Mammary epithelial cell (primary cell): Measurements from ENCODE around the gene PCBP1.

Source experiments
- EZH2 ChIP-seq: IDR thresholded peaks from 2 replicates; pipeline ENCODE4 v1.6.1; 2012; ENCODE audit warnings: low read length, inconsistent platforms, borderline replicate concordance
- TF ChIP-seq, protein P1 (sequence below), 2 donors: IDR thresholded peaks in 1 of 2; conservative IDR thresholded peaks in 1 of 2; 2 replicates each; pipeline ENCODE4 v1.5.1; 2011 to 2012; ENCODE audit warnings: inconsistent platforms in 2 of 2, low read length in 2 of 2, mild to moderate bottlenecking in 2 of 2, control low read depth in 1 of 2, low read depth in 1 of 2; ENCODE audit not compliant: insufficient read depth in 1 of 2; ENCODE audit errors: extremely low read depth in 1 of 2

DNA sequence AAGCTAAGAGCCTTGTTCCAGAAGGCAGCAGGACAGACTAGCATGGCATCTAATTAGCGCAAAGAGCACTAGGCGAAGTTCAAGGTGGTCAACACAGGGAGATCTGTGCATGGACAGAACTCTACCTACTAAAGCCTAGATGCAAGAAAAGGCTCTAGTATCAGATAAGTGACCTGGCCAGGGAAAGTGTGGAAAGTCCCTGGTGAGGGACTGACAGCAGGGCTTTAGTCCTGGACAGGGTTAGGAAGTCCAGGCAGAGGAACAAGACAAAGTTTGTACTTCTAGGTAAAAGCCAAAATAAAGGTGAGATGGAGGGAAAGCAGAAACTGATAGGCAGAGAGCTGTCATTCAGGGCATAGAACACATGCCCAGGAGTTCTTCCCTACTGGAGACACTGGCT, 45.0 kb upstream of the PCBP1 start:
- TF ChIP-seq, protein P1, sequence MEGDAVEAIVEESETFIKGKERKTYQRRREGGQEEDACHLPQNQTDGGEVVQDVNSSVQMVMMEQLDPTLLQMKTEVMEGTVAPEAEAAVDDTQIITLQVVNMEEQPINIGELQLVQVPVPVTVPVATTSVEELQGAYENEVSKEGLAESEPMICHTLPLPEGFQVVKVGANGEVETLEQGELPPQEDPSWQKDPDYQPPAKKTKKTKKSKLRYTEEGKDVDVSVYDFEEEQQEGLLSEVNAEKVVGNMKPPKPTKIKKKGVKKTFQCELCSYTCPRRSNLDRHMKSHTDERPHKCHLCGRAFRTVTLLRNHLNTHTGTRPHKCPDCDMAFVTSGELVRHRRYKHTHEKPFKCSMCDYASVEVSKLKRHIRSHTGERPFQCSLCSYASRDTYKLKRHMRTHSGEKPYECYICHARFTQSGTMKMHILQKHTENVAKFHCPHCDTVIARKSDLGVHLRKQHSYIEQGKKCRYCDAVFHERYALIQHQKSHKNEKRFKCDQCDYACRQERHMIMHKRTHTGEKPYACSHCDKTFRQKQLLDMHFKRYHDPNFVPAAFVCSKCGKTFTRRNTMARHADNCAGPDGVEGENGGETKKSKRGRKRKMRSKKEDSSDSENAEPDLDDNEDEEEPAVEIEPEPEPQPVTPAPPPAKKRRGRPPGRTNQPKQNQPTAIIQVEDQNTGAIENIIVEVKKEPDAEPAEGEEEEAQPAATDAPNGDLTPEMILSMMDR (conservative IDR thresholded peaks at IDR 0.05 in 1 of 2, IDR thresholded peaks at IDR 0.05 in 1 of 2; ENCODE audit: extremely low read depth in 1 of 2, insufficient read depth in 1 of 2, low read depth in 1 of 2, low read length in 2 of 2), result no peak
- TF ChIP-seq EZH2, result no peak
